CD14-positive monocyte (primary cell): ENCODE results near the gene FAM98B. TPM values are rescaled to one million over a fixed set of nuclear protein-coding genes. Genes with fewer than 3 reads are reported as not detected.

Source experiments
- DNase-seq, 3 donors: peaks; one replicate each; pipeline ENCODE4 v3.0.0-alpha.2; 2011 to 2022
- H2AFZ ChIP-seq: 2 replicates; pipeline ENCODE4 v1.6.0; 2012; ENCODE audit warnings: mild to moderate bottlenecking, low read depth, low read length, inconsistent platforms; ENCODE audit not compliant: insufficient read depth, poor library complexity, severe bottlenecking
- H3K27ac ChIP-seq, 2 donors: 1 replicate in 1 of 2; 2 replicates in 1 of 2; pipeline ENCODE4 v1.5.1; 2012 to 2013; ENCODE audit warnings: low read length in 2 of 2, control low read depth in 1 of 2, inconsistent platforms in 1 of 2, low read depth in 1 of 2, mild to moderate bottlenecking in 1 of 2
- H3K27me3 ChIP-seq, 2 donors: one replicate each; pipeline versions ENCODE4 v1.6.0 to v1.6.1; 2011 to 2013; ENCODE audit warnings: low read length in 2 of 2; ENCODE audit not compliant: control insufficient read depth in 2 of 2, insufficient read depth in 2 of 2
- H3K36me3 ChIP-seq, 2 donors: replicated peaks in 1 of 2; 1 replicate in 1 of 2; 2 replicates in 1 of 2; pipeline versions ENCODE4 v1.5.1 to v1.6.1; 2012 to 2013; ENCODE audit warnings: low read length in 2 of 2, control low read depth in 1 of 2, inconsistent platforms in 1 of 2, mild to moderate bottlenecking in 1 of 2; ENCODE audit not compliant: insufficient read depth in 2 of 2, control insufficient read depth in 1 of 2
- H3K4me1 ChIP-seq, 2 donors: 1 replicate in 1 of 2; 2 replicates in 1 of 2; pipeline versions ENCODE4 v1.5.1 to v1.6.1; 2012 to 2013; ENCODE audit warnings: low read length in 2 of 2, control low read depth in 1 of 2, inconsistent platforms in 1 of 2, mild to moderate bottlenecking in 1 of 2, moderate library complexity in 1 of 2; ENCODE audit not compliant: insufficient read depth in 2 of 2, control insufficient read depth in 1 of 2
- H3K4me2 ChIP-seq: replicated peaks from 2 replicates; pipeline ENCODE3; 2012; ENCODE audit warnings: low read length, moderate library complexity, mild to moderate bottlenecking; ENCODE audit not compliant: poor library complexity, severe bottlenecking; ENCODE audit errors: extremely low read depth
- H3K4me3 ChIP-seq, 3 experiments: fragments of 200-600 bp in 1 of 3; sonication (generic) in 1 of 3; replicated peaks in 1 of 3; 1 replicate in 2 of 3; 2 replicates in 1 of 3; pipeline ENCODE4 v1.5.1; 2011 to 2013; ENCODE audit warnings: low read length in 3 of 3, mild to moderate bottlenecking in 3 of 3, control low read depth in 2 of 3, low read depth in 2 of 3, inconsistent platforms in 1 of 3, moderate library complexity in 1 of 3
- H3K79me2 ChIP-seq: 2 replicates; pipeline ENCODE4 v1.6.0; 2012; ENCODE audit warnings: mild to moderate bottlenecking, control low read depth, inconsistent platforms, low read length, moderate library complexity; ENCODE audit not compliant: insufficient read depth
- H3K9ac ChIP-seq: 2 replicates; pipeline ENCODE4 v1.6.0; 2017; ENCODE audit warnings: low read length, mild to moderate bottlenecking; ENCODE audit not compliant: insufficient read depth, poor library complexity, severe bottlenecking
- H3K9me3 ChIP-seq, 2 donors: replicated peaks in 1 of 2; 1 replicate in 1 of 2; 2 replicates in 1 of 2; pipeline versions ENCODE4 v1.5.1 to v1.6.1; 2012 to 2013; ENCODE audit warnings: low read length in 2 of 2, control low read depth in 1 of 2; ENCODE audit not compliant: control insufficient read depth in 1 of 2, insufficient read depth in 1 of 2
- H4K20me1 ChIP-seq: 2 replicates; pipeline ENCODE4 v1.6.0; 2012; ENCODE audit warnings: mild to moderate bottlenecking, low read length, control low read depth, moderate library complexity; ENCODE audit not compliant: insufficient read depth
- H3K27ac Mint-ChIP-seq, 7 donors: one replicate each; pipeline ENCODE4 v1.8.0; 2020; ENCODE audit warnings: mild to moderate bottlenecking in 7 of 7, mixed read lengths in 7 of 7, moderate library complexity in 6 of 7, inconsistent platforms in 2 of 7
- H3K27me3 Mint-ChIP-seq, 3 donors: one replicate each; pipeline ENCODE4 v1.8.0; 2021 to 2022; ENCODE audit warnings: low read depth in 3 of 3, mild to moderate bottlenecking in 3 of 3, mixed read lengths in 3 of 3, moderate library complexity in 3 of 3, inconsistent platforms in 1 of 3
- H3K36me3 Mint-ChIP-seq, 2 donors: one replicate each; pipeline ENCODE4 v1.8.0; 2020; ENCODE audit warnings: mixed read lengths in 2 of 2, inconsistent platforms in 1 of 2, mild to moderate bottlenecking in 1 of 2
- H3K4me1 Mint-ChIP-seq: one replicate; pipeline ENCODE4 v1.8.0; 2020; ENCODE audit warnings: mild to moderate bottlenecking, mixed read lengths
- H3K4me3 Mint-ChIP-seq, 2 donors: one replicate each; pipeline ENCODE4 v1.8.0; 2020; ENCODE audit warnings: mild to moderate bottlenecking in 2 of 2, mixed read lengths in 2 of 2, moderate library complexity in 1 of 2
- H3K9me3 Mint-ChIP-seq, 7 donors: one replicate each; pipeline ENCODE4 v1.8.0; 2020 to 2022; ENCODE audit warnings: mixed read lengths in 7 of 7, mild to moderate bottlenecking in 6 of 7, moderate library complexity in 6 of 7, inconsistent platforms in 2 of 7
- CTCF ChIP-seq: fragments of 200-600 bp; IDR thresholded peaks from one replicate; pipeline ENCODE4 v1.8.0; 2022; ENCODE audit warnings: antibody characterized with exemption, mild to moderate bottlenecking
- WGBS: methylation state at CpG from one replicate; pipeline ENCODE4 v1.1.5; 2013; ENCODE audit warnings: missing lambda C conversion rate; ENCODE audit not compliant: insufficient coverage; 5-methylcytosine and 5-hydroxymethylcytosine counted together
- intact Hi-C, 2 donors: fragments of 100-400 bp; cut with micrococcal nuclease; formaldehyde crosslinking; loops; one replicate each; pipeline versions ENCODE4 v1.15.0 to v1.15.1; 2023
- polyA plus RNA-seq, 3 donors: library from polyadenylated mRNA; depleted of rRNA in 1 of 3; unstranded in 2 of 3; stranded (reverse) in 1 of 3; fragments of 300-500 nt in 2 of 3; fragments of >200 nt in 1 of 3; fragmentation: Illumina TruSeq in 2 of 3; gene quantifications; 1 replicate in 2 of 3; 2 replicates in 1 of 3; pipeline ENCODE4 v1.2.3, GENCODE V29; 2012 to 2021

The FAM98B gene
- polyA plus RNA-seq, 3 donors, result 0.41 to 1.3 (median 0.69) TPM

- Mint-ChIP-seq H3K4me1 (no peaks in the 10 kb centered on the region), H3K36me3 (no peaks in the 10 kb centered on the region), H3K4me3 (no peak overlapping the region), H3K27me3 (peaks cover 4 to 6% (median 5%) of the 10 kb centered on the region in 3 donors), H3K9me3 (no peaks in the 10 kb centered on the region), H3K27ac (no peak overlapping the region)
- no peak for DNase-seq
- Histone ChIP-seq H3K4me3 (no peak overlapping the region), H3K27ac (no peak overlapping the region), H3K4me2 (no peak overlapping the region), H4K20me1 (no peaks in the 10 kb centered on the region), H3K4me1 (no peaks in the 10 kb centered on the region), H3K79me2 (no peaks in the 10 kb centered on the region), H3K9ac (no peak overlapping the region), H3K27me3 (peaks cover 0 to 3% of the 10 kb centered on the region in 2 donors), H3K9me3 (no peaks in the 10 kb centered on the region), H2AFZ (no peak overlapping the region), H3K36me3 (no peaks in the 10 kb centered on the region)
- 80% methylated on average over 1 of the region's 4 CpGs for WGBS
- TF ChIP-seq CTCF, result no peak
- intact Hi-C loops, result no loop called here
These were observed 32.7 kb upstream of the FAM98B start for GRCh38 chr15:38421069-38421690.

- Histone ChIP-seq H3K4me3 (no peak overlapping the region), H3K9me3 (no peaks in the 10 kb centered on the region), H3K9ac (no peak overlapping the region), H2AFZ (no peak overlapping the region), H3K79me2 (no peaks in the 10 kb centered on the region), H4K20me1 (no peaks in the 10 kb centered on the region), H3K4me1 (no peaks in the 10 kb centered on the region), H3K4me2 (no peak overlapping the region), H3K27ac (no peak overlapping the region), H3K27me3 (peaks cover 0 to 3% of the 10 kb centered on the region in 2 donors), H3K36me3 (no peaks in the 10 kb centered on the region)
- Mint-ChIP-seq H3K27me3 (peaks cover 3 to 8% (median 5%) of the 10 kb centered on the region in 3 donors), H3K4me3 (no peak overlapping the region), H3K4me1 (no peaks in the 10 kb centered on the region), H3K36me3 (no peaks in the 10 kb centered on the region), H3K9me3 (no peaks in the 10 kb centered on the region), H3K27ac (peak overlapping the region in 1 of 7 donors; percentile 5)
- no peak for TF ChIP-seq CTCF
- no CpG with 5 or more reads among the region's 4 CpGs for WGBS
- DNase-seq, result no peak
- intact Hi-C loops, result no loop called here
These were observed 29.8 kb upstream of the FAM98B start for GRCh38 chr15:38424101-38424552.
